GM12878 (cell line): Measurements from ENCODE around the gene ZNF814. TPM values are rescaled to one million over a fixed set of nuclear protein-coding genes. Genes with fewer than 3 reads are reported as not detected.

Source experiments
- ATAC-seq: fragments of 200-7000 bp; cut with Tn5 transposase; 3 replicates; pipeline ENCODE4 v1.9.1; 2020; ENCODE audit warnings: mild to moderate bottlenecking, moderate library complexity
- BruUV-seq: library from RNA; stranded (reverse); fragments of 400-500 nt; replicated peaks from 2 replicates; lab custom pipeline; 2021; lab: Mats Ljungman, UMichigan
- CTCF ChIA-PET: fragments of 300-600 bp; sonication (Branson Sonifier 250); formaldehyde crosslinking; extraction: SDS; loops from one replicate; lab custom pipeline; 2021; ENCODE audit warnings: inconsistent platforms; lab: Yijun Ruan, JAX
- POLR2A ChIA-PET: fragments of 350-600 bp; formaldehyde crosslinking; extraction: SDS; loops from one replicate; lab custom pipeline; 2021; ENCODE audit warnings: inconsistent platforms; lab: Charles Lee
- RAD21 ChIA-PET: fragments of 300-600 bp; sonication (Branson Sonifier 250); formaldehyde crosslinking; loops from one replicate; lab custom pipeline; 2023; ENCODE audit warnings: antibody characterized with exemption; ENCODE audit not compliant: unreplicated experiment; lab: Charles Lee
- SMC1A ChIA-PET: fragments of 300-600 bp; sonication (Branson Sonifier 250); formaldehyde crosslinking; loops from one replicate; lab custom pipeline; 2023; ENCODE audit not compliant: unreplicated experiment, uncharacterized antibody; lab: Charles Lee
- DNase-seq: peaks from one replicate; pipeline ENCODE4 v3.0.0-alpha.2; 2011; ENCODE audit warnings: low read depth, low spot score
- FAIRE-seq: peaks from 3 replicates; lab custom pipeline; 2011; peaks lifted over from hg19 to GRCh38; lab: Jason Lieb, UNC
- H2AFZ ChIP-seq: 2 replicates; pipeline ENCODE4 v1.6.0; 2011; ENCODE audit warnings: low read depth, low read length, control low read depth; ENCODE audit not compliant: control insufficient read depth
- H3K27ac ChIP-seq: 2 replicates; pipeline ENCODE4 v1.5.1; 2011; ENCODE audit warnings: control low read depth; ENCODE audit not compliant: control insufficient read depth, insufficient read depth
- H3K27me3 ChIP-seq, 2 experiments: replicated peaks in 1 of 2; 2 replicates each; pipeline versions ENCODE4 v1.6.0 to v1.6.1; 2011; ENCODE audit warnings: low read length in 1 of 2; ENCODE audit not compliant: control insufficient read depth in 2 of 2, insufficient read depth in 2 of 2
- H3K36me3 ChIP-seq, 2 experiments: 2 replicates each; pipeline ENCODE4 v1.5.1; 2011; ENCODE audit warnings: low read length in 1 of 2; ENCODE audit not compliant: control insufficient read depth in 2 of 2, insufficient read depth in 2 of 2
- H3K4me1 ChIP-seq: 2 replicates; pipeline ENCODE4 v1.6.1; 2011; ENCODE audit warnings: mild to moderate bottlenecking, low read length, moderate library complexity, mixed read lengths; ENCODE audit not compliant: control insufficient read depth, insufficient read depth
- H3K4me2 ChIP-seq: 2 replicates; pipeline ENCODE4 v1.6.0; 2011; ENCODE audit warnings: control low read depth; ENCODE audit not compliant: control insufficient read depth, insufficient read depth
- H3K4me3 ChIP-seq: fragments of 200-600 bp; sonication (generic); 2 replicates; pipeline ENCODE4 v1.5.1; 2016
- H3K79me2 ChIP-seq: 2 replicates; pipeline ENCODE4 v1.6.0; 2011; ENCODE audit warnings: low read length; ENCODE audit not compliant: control insufficient read depth, insufficient read depth
- H3K9ac ChIP-seq: 2 replicates; pipeline ENCODE4 v1.8.0; 2011; ENCODE audit warnings: low read length, control low read depth, mixed read lengths; ENCODE audit not compliant: control insufficient read depth, insufficient read depth
- H3K9me3 ChIP-seq: replicated peaks from 3 replicates; pipeline ENCODE4 v1.5.1; 2011; ENCODE audit warnings: mild to moderate bottlenecking, low read length; ENCODE audit not compliant: control insufficient read depth, insufficient read depth
- H4K20me1 ChIP-seq: 2 replicates; pipeline ENCODE4 v1.6.0; 2011; ENCODE audit not compliant: control insufficient read depth, insufficient read depth
- CREM ChIP-seq: IDR thresholded peaks from 2 replicates; pipeline ENCODE4 v1.6.1; 2014; ENCODE audit warnings: antibody characterized with exemption, low read depth
- EED ChIP-seq: sonication (generic); IDR thresholded peaks from 2 replicates; pipeline ENCODE4 v1.6.1; 2016; ENCODE audit warnings: antibody characterized with exemption, low read depth
- EZH2 ChIP-seq: IDR thresholded peaks from 2 replicates; pipeline ENCODE4 v1.6.1; 2012; ENCODE audit warnings: low read depth, mild to moderate bottlenecking, control low read depth, inconsistent platforms, low read length, borderline replicate concordance; ENCODE audit not compliant: control insufficient read depth
- IKZF1 ChIP-seq: fragments of 450-650 bp; conservative IDR thresholded peaks from 2 replicates; pipeline ENCODE4 v1.6.1; 2017; ENCODE audit warnings: antibody characterized with exemption, mild to moderate bottlenecking
- IRF3 ChIP-seq: fragments of 450-650 bp; IDR thresholded peaks from 2 replicates; pipeline ENCODE4 v1.6.1; 2014; ENCODE audit warnings: mild to moderate bottlenecking
- MEF2B ChIP-seq: fragments of 450-650 bp; IDR thresholded peaks from 2 replicates; pipeline ENCODE4 v1.6.1; 2018; ENCODE audit warnings: mild to moderate bottlenecking, moderate library complexity; ENCODE audit not compliant: partially characterized antibody, poor library complexity, severe bottlenecking
- MTA3 ChIP-seq: IDR thresholded peaks from 2 replicates; pipeline ENCODE4 v1.6.1; 2012; ENCODE audit warnings: low read length, inconsistent platforms, borderline replicate concordance
- NR2F1 ChIP-seq: fragments of 450-650 bp; conservative IDR thresholded peaks from 2 replicates; pipeline ENCODE4 v1.6.1; 2017; ENCODE audit warnings: mild to moderate bottlenecking
- NRF1 ChIP-seq: conservative IDR thresholded peaks from 2 replicates; pipeline ENCODE4 v1.6.1; 2011; ENCODE audit warnings: mild to moderate bottlenecking, low read depth, low read length, improper control_type of control experiment
- POLR2A ChIP-seq: IDR thresholded peaks from 2 replicates; pipeline ENCODE4 v1.6.1; 2011; ENCODE audit warnings: low read depth, mild to moderate bottlenecking, low read length
- POLR2AphosphoS2 ChIP-seq: IDR thresholded peaks from 2 replicates; pipeline ENCODE4 v1.6.1; 2011; ENCODE audit warnings: low read depth, mild to moderate bottlenecking, low read length, improper control_type of control experiment, moderate library complexity
- SMAD5 ChIP-seq: IDR thresholded peaks from 2 replicates; pipeline ENCODE4 v1.6.1; 2016; ENCODE audit warnings: antibody characterized with exemption, low read depth
- SP1 ChIP-seq: IDR thresholded peaks from one replicate; pipeline ENCODE4 v1.6.1; 2011; ENCODE audit warnings: low read depth, low read length
- SPI1 ChIP-seq: IDR thresholded peaks from 2 replicates; pipeline ENCODE4 v1.6.1; 2011; ENCODE audit warnings: low read depth, mild to moderate bottlenecking, low read length, moderate library complexity, borderline replicate concordance; ENCODE audit not compliant: insufficient read depth
- STAT3 ChIP-seq: IDR thresholded peaks from 2 replicates; pipeline ENCODE4 v1.6.1; 2011; ENCODE audit warnings: low read depth, low read length, improper control_type of control experiment
- TCF12 ChIP-seq: IDR thresholded peaks from 2 replicates; pipeline ENCODE4 v1.6.1; 2011; ENCODE audit warnings: low read depth, mild to moderate bottlenecking, low read length
- TCF7 ChIP-seq: IDR thresholded peaks from 2 replicates; pipeline ENCODE4 v1.6.1; 2014; ENCODE audit warnings: antibody characterized with exemption, borderline replicate concordance
- ZNF274 ChIP-seq: IDR thresholded peaks from one replicate; pipeline ENCODE4 v1.8.0; 2011; ENCODE audit not compliant: insufficient read length, insufficient read depth
- ZNF622 ChIP-seq: fragments of 450-650 bp; IDR thresholded peaks from 2 replicates; pipeline ENCODE4 v1.6.1; 2017; ENCODE audit warnings: mild to moderate bottlenecking, inconsistent platforms
- WGBS: methylation state at CpG from one replicate; pipeline ENCODE4 v1.1.6; 2016; ENCODE audit warnings: low lambda C conversion rate; ENCODE audit not compliant: insufficient replicate concordance, insufficient coverage; ENCODE audit errors: missing lambda C conversion rate; 5-methylcytosine and 5-hydroxymethylcytosine counted together
- in situ Hi-C: fragments of 300-500 bp; cut with MboI; formaldehyde crosslinking; loops from 9 replicates; pipeline ENCODE4 v1.14.3; 2018; ENCODE audit warnings: mixed read lengths
- intact Hi-C: fragments of 100-400 bp; cut with micrococcal nuclease; formaldehyde crosslinking; loops from one replicate; pipeline ENCODE4 v1.14.2; 2022; ENCODE audit not compliant: unreplicated experiment
- polyA plus RNA-seq, 11 experiments: library from polyadenylated mRNA; depleted of rRNA in 4 of 11; unstranded in 6 of 11; stranded (reverse) in 5 of 11; fragments of >200 nt; fragmentation: Nextera tagmentation in 4 of 11; fragmentation: Illumina TruSeq in 1 of 11; extraction: Ambion mirVana in 4 of 11; extraction: Trizol in 1 of 11; gene quantifications; 1 replicate in 1 of 11; 2 replicates in 10 of 11; pipeline versions ENCODE4 v1.2.1 to v1.2.3, GENCODE V29; 2011 to 2016; ENCODE audit warnings: inconsistent platforms in 2 of 11, missing spikeins in 2 of 11, low read depth in 1 of 11
- total RNA-seq, 4 experiments: library from RNA; depleted of rRNA in 3 of 4; stranded (reverse); fragments of >200 nt in 3 of 4; fragmentation: Illumina TruSeq in 1 of 4; extraction: Trizol in 1 of 4; gene quantifications; 2 replicates each; pipeline versions ENCODE4 v1.2.1 to v1.2.3, GENCODE V29; 2013 to 2021

Gene ZNF814
- total and polyA plus RNA-seq, 10 of the 15 experiments (the other 5 are each of a cell fraction or from before 2014, with no cell fraction given): 10.9 to 31.0 (median 21.6) TPM

GRCh38 chr19:57819475-57820148 is 69.2 kb downstream of the ZNF814 start (continued):
- TF ChIP-seq SP1 (peak; percentile 84), TCF12 (peak; percentile 36; the same call in 1 of the 2 replicates), IKZF1 (peak; percentile 72)

- intact Hi-C loops: no loop called here
- ChIA-PET POLR2A (interaction anchor here (0.7 kb wide), 2 partner anchors 84 to 100 kb away, joined by 4 read pairs; no protein-coding TSS in a partner anchor), CTCF (interaction anchor here (0.7 to 2.0 kb wide), 7 partner anchors 10 to 612 kb away, joined by 3 to 8 read pairs (median 3); partner anchors contain the start of gene ZNF587B), SMC1A (interaction anchor here (1.0 to 2.5 kb wide), 4 partner anchors 13 to 412 kb away, joined by 3 to 7 read pairs (median 3); partner anchors contain the start of gene ZNF776), RAD21 (interaction anchor here (1.1 to 1.6 kb wide), 2 partner anchors 14 to 78 kb away, joined by 3 to 5 read pairs; no protein-coding TSS in a partner anchor)
- no peak for ATAC-seq
- Histone ChIP-seq H3K27ac (no peak overlapping the region), H3K36me3 (peaks cover 0 to 4% of the 10 kb centered on the region in 2 experiments; a peak in 1 of 4 replicates), H3K27me3 (no peaks in the 10 kb centered on the region), H3K4me1 (peaks cover 4% of the 10 kb centered on the region), H2AFZ (no peak overlapping the region), H3K4me3 (no peak overlapping the region), H3K9me3 (no peaks in the 10 kb centered on the region), H3K79me2 (peaks cover 43% of the 10 kb centered on the region), H3K4me2 (no peak overlapping the region; the same call in 1 of the 2 replicates), H3K9ac (no peak overlapping the region), H4K20me1 (no peaks in the 10 kb centered on the region)
- no peak for FAIRE-seq
- TF ChIP-seq EED: no peak
- no peak for TF ChIP-seq POLR2AphosphoS2
- TF ChIP-seq SMAD5: no peak
- TF ChIP-seq ZNF622: no peak
- TF ChIP-seq IRF3: no peak
- no peak for TF ChIP-seq NR2F1
- no peak for TF ChIP-seq SPI1
- no peak for TF ChIP-seq ZNF274
- no peak for TF ChIP-seq MTA3
- no peak for TF ChIP-seq NRF1
- no peak for TF ChIP-seq STAT3
- no peak for TF ChIP-seq EZH2
- no peak for TF ChIP-seq CREM
- no peak for TF ChIP-seq MEF2B
- TF ChIP-seq POLR2A: no peak
- TF ChIP-seq TCF7: no peak
- BruUV-seq: no TSS peak
- 98% methylated on average over 7 of the region's 7 CpGs for WGBS
- in situ Hi-C loops: loop anchor here (25.0 kb wide), 1 partner anchor 1681 kb away; the partner anchor contains the start of gene ZNF444
- DNase-seq: no peak
Observed at GRCh38 chr19:57818378-57818777, 70.5 kb downstream of the ZNF814 start.
